Skeletal muscle satellite cell (primary cell): ENCODE results near the gene MAMSTR.

ENCODE experiments used
- H3K27me3 ChIP-seq: 2 replicates; pipeline ENCODE4 v1.7.0; 2013; ENCODE audit warnings: low read length; ENCODE audit not compliant: control insufficient read depth, insufficient read depth
- H3K36me3 ChIP-seq: 2 replicates; pipeline ENCODE4 v1.7.0; 2013; ENCODE audit warnings: mild to moderate bottlenecking, control low read depth, low read length; ENCODE audit not compliant: insufficient read depth
- H3K4me1 ChIP-seq: 2 replicates; pipeline ENCODE4 v1.7.0; 2013; ENCODE audit warnings: low read length; ENCODE audit not compliant: control insufficient read depth, insufficient read depth
- H3K4me2 ChIP-seq: 2 replicates; pipeline ENCODE4 v1.7.0; 2013; ENCODE audit warnings: mild to moderate bottlenecking, low read length
- H3K4me3 ChIP-seq: 2 replicates; pipeline ENCODE4 v1.7.0; 2013; ENCODE audit warnings: low read length
- H3K9ac ChIP-seq: 2 replicates; pipeline ENCODE4 v1.7.0; 2013; ENCODE audit warnings: mild to moderate bottlenecking, low read depth, low read length, moderate library complexity
- H3K9me3 ChIP-seq: replicated peaks from 2 replicates; pipeline ENCODE4 v1.7.0; 2013; ENCODE audit warnings: mild to moderate bottlenecking, control low read depth, low read length

MAMSTR gene

GRCh38 chr19:48742096-48742495, 22.6 kb upstream of the MAMSTR start:
- Histone ChIP-seq H3K36me3 (no peaks in the 10 kb centered on the region), H3K4me2 (no peak overlapping the region), H3K27me3 (peaks cover 3% of the 10 kb centered on the region), H3K9ac (no peak overlapping the region), H3K4me3 (no peak overlapping the region), H3K9me3 (no peaks in the 10 kb centered on the region), H3K4me1 (peaks cover 12% of the 10 kb centered on the region)

DNA sequence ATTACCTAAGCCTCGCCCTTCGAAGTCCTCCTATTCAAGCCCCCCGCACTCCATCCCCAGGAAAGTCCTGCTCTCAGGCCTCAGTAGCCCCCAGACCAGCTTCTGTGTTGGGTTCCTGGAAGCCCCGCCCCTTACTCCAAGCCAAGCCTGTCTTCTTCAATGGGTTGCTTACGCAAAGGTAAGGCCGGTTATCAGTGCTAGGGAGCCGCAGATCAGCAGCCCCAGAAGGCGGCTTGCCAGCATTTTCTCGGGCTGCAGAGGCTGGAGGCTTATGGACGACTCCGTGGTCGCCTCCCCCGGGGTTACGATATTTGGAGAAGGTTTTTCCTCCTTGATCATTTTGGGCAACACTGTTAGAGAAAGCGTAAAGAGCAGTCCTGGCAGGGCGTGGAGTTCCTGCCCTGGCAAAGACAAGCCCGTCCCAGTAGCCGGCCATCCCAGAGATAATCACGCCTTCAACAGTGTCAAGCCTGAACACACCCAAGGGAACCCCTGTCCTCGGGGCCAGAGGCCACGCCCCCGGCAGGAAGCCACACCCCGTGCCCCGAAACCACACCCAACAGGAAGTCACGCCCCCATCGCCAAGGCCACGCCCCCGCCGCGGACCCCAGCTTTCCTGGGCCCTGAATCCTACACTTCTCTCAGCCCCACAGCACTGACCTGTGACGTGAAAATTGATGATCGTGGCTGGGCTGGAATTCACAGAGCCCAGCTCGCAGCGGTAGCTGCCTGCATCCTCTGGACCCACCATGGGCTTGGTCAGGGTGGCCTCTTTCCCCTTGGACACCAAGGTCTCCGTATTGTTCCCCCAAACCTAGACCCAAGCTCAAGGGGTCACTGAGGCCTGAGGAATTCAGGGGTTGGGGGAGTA, 21.8 kb upstream of the MAMSTR start:
- no peak overlapping the region for H3K9ac ChIP-seq
- H3K4me1 ChIP-seq: peaks cover 10% of the 10 kb centered on the region
- H3K36me3 ChIP-seq: no peaks in the 10 kb centered on the region
- no peaks in the 10 kb centered on the region for H3K9me3 ChIP-seq
- no peak overlapping the region for H3K4me2 ChIP-seq
- peaks cover 3% of the 10 kb centered on the region for H3K27me3 ChIP-seq
- H3K4me3 ChIP-seq: no peak overlapping the region

- Histone ChIP-seq H3K4me1 (peaks cover 10% of the 10 kb centered on the region), H3K4me3 (no peak within 1 kb of the TSS), H3K4me2 (peak within 1 kb of the TSS; percentile 86), H3K9me3 (no peaks in the 10 kb centered on the region), H3K9ac (no peak within 1 kb of the TSS), H3K27me3 (peaks cover 3% of the 10 kb centered on the region), H3K36me3 (no peaks in the 10 kb centered on the region)
Measured at GRCh38 chr19:48740164-48740972, 20.8 kb upstream of the MAMSTR start, which contains the start of gene RASIP1. Gene RASIP1, minus strand, starts transcription at chr19:48740610. Its CDS starts 328 bp downstream, at chr19:48740282.

- Histone ChIP-seq H3K27me3 (peaks cover 3% of the 10 kb centered on the region), H3K4me1 (peaks cover 10% of the 10 kb centered on the region), H3K4me2 (peak overlapping the region; percentile 86), H3K4me3 (peak overlapping the region; percentile 63), H3K9me3 (no peaks in the 10 kb centered on the region), H3K36me3 (no peaks in the 10 kb centered on the region), H3K9ac (no peak overlapping the region)
Measured at GRCh38 chr19:48739404-48740163, 20.1 kb upstream of the MAMSTR start.

- Histone ChIP-seq H3K36me3 (no peaks in the 10 kb centered on the region), H3K4me3 (peak overlapping the region; percentile 63), H3K9me3 (no peaks in the 10 kb centered on the region), H3K4me2 (peak overlapping the region; percentile 86), H3K27me3 (peaks cover 3% of the 10 kb centered on the region), H3K9ac (no peak overlapping the region), H3K4me1 (peaks cover 10% of the 10 kb centered on the region)
Measured at GRCh38 chr19:48738557-48739403, 19.3 kb upstream of the MAMSTR start.

GRCh38 chr19:48737360-48737998, 18.0 kb upstream of the MAMSTR start:
- Histone ChIP-seq H3K27me3 (peaks cover 3% of the 10 kb centered on the region), H3K4me1 (peaks cover 10% of the 10 kb centered on the region), H3K4me3 (no peak overlapping the region), H3K9ac (no peak overlapping the region), H3K4me2 (no peak overlapping the region), H3K36me3 (no peaks in the 10 kb centered on the region), H3K9me3 (no peaks in the 10 kb centered on the region)

- H3K9ac ChIP-seq: no peak overlapping the region
- H3K4me3 ChIP-seq: no peak overlapping the region
- no peaks in the 10 kb centered on the region for H3K9me3 ChIP-seq
- H3K4me1 ChIP-seq: peaks cover 10% of the 10 kb centered on the region
- H3K4me2 ChIP-seq: no peak overlapping the region
- peaks cover 3% of the 10 kb centered on the region for H3K27me3 ChIP-seq
- H3K36me3 ChIP-seq: no peaks in the 10 kb centered on the region
Measured at GRCh38 chr19:48735031-48735615, 15.6 kb upstream of the MAMSTR start.

- Histone ChIP-seq H3K9me3 (no peaks in the 10 kb centered on the region), H3K9ac (no peak overlapping the region), H3K4me1 (peaks cover 10% of the 10 kb centered on the region), H3K4me3 (no peak overlapping the region), H3K4me2 (no peak overlapping the region), H3K36me3 (no peaks in the 10 kb centered on the region), H3K27me3 (no peaks in the 10 kb centered on the region)
Measured at GRCh38 chr19:48734625-48735024, 15.1 kb upstream of the MAMSTR start.

- no peaks in the 10 kb centered on the region for H3K9me3 ChIP-seq
- no peak overlapping the region for H3K4me3 ChIP-seq
- H3K36me3 ChIP-seq: no peaks in the 10 kb centered on the region
- no peak overlapping the region for H3K4me2 ChIP-seq
- H3K4me1 ChIP-seq: no peaks in the 10 kb centered on the region
- no peak overlapping the region for H3K9ac ChIP-seq
- no peaks in the 10 kb centered on the region for H3K27me3 ChIP-seq
Measured at GRCh38 chr19:48731452-48731851, 11.9 kb upstream of the MAMSTR start.
